Measurements from ENCODE around the gene UBALD2. TPM values are rescaled to one million over a fixed set of nuclear protein-coding genes. Genes with fewer than 3 reads are reported as not detected.
A peak's percentile ranks its signal among the peaks of the same experiment; 100 is the strongest.

UBALD2 gene
- total and polyA plus RNA-seq, 5 donors from 2014 or later = 3.9 to 247 (median 8.5) TPM

GRCh38 chr17:76312735-76313134 is 47.6 kb downstream of the UBALD2 start:
- no peak overlapping the region for H3K27ac ChIP-seq (ENCODE audit: insufficient read depth, low read length, poor library complexity, severe bottlenecking)
- ATAC-seq (ENCODE audit: low read depth in 2 of 2) (no peak), DNase-seq (no peak)
- H3K36me3 Mint-ChIP-seq = peaks cover 37% of the 10 kb centered on the region
- no peak overlapping the region for H3K4me3 Mint-ChIP-seq
- H3K27ac Mint-ChIP-seq = no peak overlapping the region
- H3K27me3 Mint-ChIP-seq = no peaks in the 10 kb centered on the region
- H3K4me1 Mint-ChIP-seq = peaks cover 0 to 6% (median 1%) of the 10 kb centered on the region in 4 donors
- no peaks in the 10 kb centered on the region for H3K4me1 ChIP-seq (ENCODE audit: control insufficient read depth, insufficient read depth, low read length, poor library complexity, severe bottlenecking)
- H3K27me3 ChIP-seq (ENCODE audit: control insufficient read depth, insufficient read depth, low read length) = no peaks in the 10 kb centered on the region
- H3K9me3 ChIP-seq (ENCODE audit: control insufficient read depth in 2 of 2, low read length in 2 of 2) = no peaks in the 10 kb centered on the region
- no peaks in the 10 kb centered on the region for H3K9me3 Mint-ChIP-seq
- no peak overlapping the region for H3K4me3 ChIP-seq (ENCODE audit: low read depth, low read length)
- peaks cover 31% of the 10 kb centered on the region for H3K36me3 ChIP-seq (ENCODE audit: control insufficient read depth, insufficient read depth, low read length)

DNA sequence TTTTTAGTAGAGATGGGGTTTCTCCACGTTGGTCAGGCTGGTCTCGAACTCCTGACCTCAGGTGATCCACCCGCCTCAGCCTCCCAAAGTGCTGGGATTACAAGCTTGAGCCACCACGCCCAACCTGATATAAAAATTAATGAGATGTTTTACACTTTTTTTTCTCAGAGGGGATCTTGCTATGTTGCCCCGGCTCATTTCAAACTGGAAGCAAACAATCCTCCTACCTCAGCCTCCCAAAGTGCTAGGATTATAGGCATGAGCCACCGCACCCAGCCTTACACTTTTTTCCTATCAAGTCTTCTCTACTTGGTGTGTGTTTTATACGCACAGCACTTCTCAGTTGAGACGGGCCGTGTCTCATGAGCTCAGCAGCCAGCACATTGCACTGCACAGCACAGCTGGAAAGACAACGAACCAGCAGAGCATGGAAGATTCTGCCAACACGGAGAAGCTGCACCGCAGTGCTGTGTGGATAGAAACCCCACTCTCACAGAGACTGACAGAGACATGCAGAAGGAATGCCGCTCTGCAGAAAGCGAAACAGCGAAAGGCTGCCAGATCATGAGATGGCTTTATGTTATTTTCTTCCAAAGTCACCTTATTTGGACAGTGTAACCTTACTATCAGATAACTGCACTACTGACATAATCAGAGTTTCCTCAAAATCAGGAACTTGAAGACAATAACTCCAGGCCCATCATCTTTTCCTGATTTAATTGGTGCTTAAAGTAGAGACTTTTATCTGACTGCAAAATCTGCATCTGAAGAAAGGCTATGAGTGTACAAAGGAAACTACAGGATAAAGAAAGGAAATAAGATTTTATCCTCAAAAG is 49.5 kb downstream of the UBALD2 start:
- H3K9me3 ChIP-seq (ENCODE audit: control insufficient read depth in 2 of 2, low read length in 2 of 2) = no peaks in the 10 kb centered on the region
- Mint-ChIP-seq H3K27me3 (no peaks in the 10 kb centered on the region), H3K27ac (peak overlapping the region in 2 of 3 donors; percentile 3 to 40), H3K36me3 (peaks cover 35% of the 10 kb centered on the region), H3K4me1 (peaks cover 0 to 6% (median 1%) of the 10 kb centered on the region in 4 donors), H3K9me3 (no peaks in the 10 kb centered on the region), H3K4me3 (no peak overlapping the region)
- no peak for DNase-seq
- H3K4me1 ChIP-seq (ENCODE audit: control insufficient read depth, insufficient read depth, low read length, poor library complexity, severe bottlenecking) = no peaks in the 10 kb centered on the region
- peaks cover 28% of the 10 kb centered on the region for H3K36me3 ChIP-seq (ENCODE audit: control insufficient read depth, insufficient read depth, low read length)
- no peak overlapping the region for H3K4me3 ChIP-seq (ENCODE audit: low read depth, low read length)
- H3K27ac ChIP-seq (ENCODE audit: insufficient read depth, low read length, poor library complexity, severe bottlenecking) = no peak overlapping the region
- ATAC-seq (ENCODE audit: low read depth in 2 of 2) = no peak
- H3K27me3 ChIP-seq (ENCODE audit: control insufficient read depth, insufficient read depth, low read length) = no peaks in the 10 kb centered on the region

- H3K9me3 ChIP-seq (ENCODE audit: control insufficient read depth in 2 of 2, low read length in 2 of 2) = no peaks in the 10 kb centered on the region
- H3K4me3 ChIP-seq (ENCODE audit: low read depth, low read length) = no peak overlapping the region
- H3K27me3 ChIP-seq (ENCODE audit: control insufficient read depth, insufficient read depth, low read length) = no peaks in the 10 kb centered on the region
- ATAC-seq (ENCODE audit: low read depth in 2 of 2) = no peak
- Mint-ChIP-seq H3K27me3 (no peaks in the 10 kb centered on the region), H3K9me3 (no peaks in the 10 kb centered on the region), H3K4me1 (peaks cover 0 to 6% (median 1%) of the 10 kb centered on the region in 4 donors), H3K4me3 (no peak overlapping the region), H3K36me3 (peaks cover 35% of the 10 kb centered on the region), H3K27ac (peak overlapping the region in 1 of 3 donors; percentile 79)
- H3K27ac ChIP-seq (ENCODE audit: insufficient read depth, low read length, poor library complexity, severe bottlenecking) = no peak overlapping the region
- peaks cover 15% of the 10 kb centered on the region for H3K36me3 ChIP-seq (ENCODE audit: control insufficient read depth, insufficient read depth, low read length)
- H3K4me1 ChIP-seq (ENCODE audit: control insufficient read depth, insufficient read depth, low read length, poor library complexity, severe bottlenecking) = no peaks in the 10 kb centered on the region
- no peak for DNase-seq
These were observed 52.4 kb downstream of the UBALD2 start for GRCh38 chr17:76317535-76317934.

DNA sequence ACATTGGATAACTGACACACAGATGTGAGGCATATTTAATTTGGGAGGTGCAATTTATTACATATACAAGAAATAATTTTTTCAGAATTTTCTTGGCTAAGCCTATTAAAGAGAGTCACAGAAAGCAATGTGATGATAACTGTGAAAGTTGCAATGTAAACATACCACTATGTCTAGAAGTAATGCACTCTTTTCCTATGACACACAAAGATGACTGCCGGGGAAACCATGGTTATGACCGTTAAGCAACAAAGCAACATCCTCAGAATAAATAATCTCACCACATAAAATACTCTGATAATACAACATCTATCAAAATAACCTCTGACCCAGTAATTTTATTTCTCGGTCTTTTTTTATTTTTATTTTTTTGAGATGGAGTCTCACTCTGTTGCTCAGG is 53.4 kb downstream of the UBALD2 start:
- peaks cover 31% of the 10 kb centered on the region for H3K36me3 Mint-ChIP-seq
- no peak for ATAC-seq (ENCODE audit: low read depth in 2 of 2)

More for the DNA sequence above, 53.4 kb downstream of the UBALD2 start:
- Histone ChIP-seq H3K36me3 (ENCODE audit: control insufficient read depth, insufficient read depth, low read length) (peaks cover 5% of the 10 kb centered on the region), H3K9me3 (ENCODE audit: control insufficient read depth in 2 of 2, low read length in 2 of 2) (no peaks in the 10 kb centered on the region), H3K27ac (ENCODE audit: insufficient read depth, low read length, poor library complexity, severe bottlenecking) (no peak overlapping the region), H3K4me3 (ENCODE audit: low read depth, low read length) (no peak overlapping the region), H3K4me1 (ENCODE audit: control insufficient read depth, insufficient read depth, low read length, poor library complexity, severe bottlenecking) (no peaks in the 10 kb centered on the region), H3K27me3 (ENCODE audit: control insufficient read depth, insufficient read depth, low read length) (no peaks in the 10 kb centered on the region)
- H3K27me3 Mint-ChIP-seq = no peaks in the 10 kb centered on the region
- H3K27ac Mint-ChIP-seq = no peak overlapping the region
- no peaks in the 10 kb centered on the region for H3K9me3 Mint-ChIP-seq
- no peak for DNase-seq
- no peak overlapping the region for H3K4me3 Mint-ChIP-seq
- peaks cover 0 to 6% (median 1%) of the 10 kb centered on the region in 4 donors for H3K4me1 Mint-ChIP-seq

Other genes with a start within 250 kb of the UBALD2 start
- 0.15 TPM for gene EVPL, start 238.0 kb upstream of the UBALD2 start, total RNA-seq
- gene EVPL, start 238.0 kb upstream of the UBALD2 start, polyA plus RNA-seq = under 1 TPM in 1 of 4 donors, not detected in 3; 0.05 TPM
- gene SRP68, start 192.8 kb upstream of the UBALD2 start, total RNA-seq = 68.8 TPM
- gene SRP68, start 192.8 kb upstream of the UBALD2 start, polyA plus RNA-seq = 10 to 100 TPM; 71.6 to 81.0 (median 74.5) TPM
- 0.86 TPM for gene GALR2, start 190.6 kb upstream of the UBALD2 start, total RNA-seq
- gene GALR2, start 190.6 kb upstream of the UBALD2 start, polyA plus RNA-seq = under 1 TPM in 2 of 4 donors, not detected in 2; 0.41 to 0.62 TPM
- 0.42 TPM for gene ZACN, start 186.2 kb upstream of the UBALD2 start, total RNA-seq
- 1 to 10 TPM in 1 of 4 donors, under 1 TPM in 3; 0.24 to 2.0 (median 0.62) TPM for gene ZACN, start 186.2 kb upstream of the UBALD2 start, polyA plus RNA-seq
- 105 TPM for gene EXOC7, start 161.6 kb upstream of the UBALD2 start, total RNA-seq
- gene EXOC7, start 161.6 kb upstream of the UBALD2 start, polyA plus RNA-seq = 10 to 100 TPM; 41.3 to 47.6 (median 45.0) TPM
- gene FOXJ1, start 124.1 kb upstream of the UBALD2 start, total RNA-seq = 1.0 TPM
- under 1 TPM in 2 of 4 donors, not detected in 2; 0.14 to 0.24 TPM for gene FOXJ1, start 124.1 kb upstream of the UBALD2 start, polyA plus RNA-seq
- 17.7 TPM for gene RNF157, start 24.9 kb upstream of the UBALD2 start, total RNA-seq
- gene RNF157, start 24.9 kb upstream of the UBALD2 start, polyA plus RNA-seq = 1 to 10 TPM; 3.3 to 5.6 (median 4.3) TPM
- 2.2 TPM for gene QRICH2, start 42.9 kb downstream of the UBALD2 start, total RNA-seq
- under 1 TPM in 1 of 4 donors, not detected in 3; 0.50 TPM for gene QRICH2, start 42.9 kb downstream of the UBALD2 start, polyA plus RNA-seq
- gene PRPSAP1, start 88.6 kb downstream of the UBALD2 start, total RNA-seq = 37.1 TPM
- 10 to 100 TPM; 41.4 to 56.1 (median 54.0) TPM for gene PRPSAP1, start 88.6 kb downstream of the UBALD2 start, polyA plus RNA-seq
- 0.52 TPM for gene SPHK1, start 119.3 kb downstream of the UBALD2 start, total RNA-seq
- gene SPHK1, start 119.3 kb downstream of the UBALD2 start, polyA plus RNA-seq = under 1 TPM in 2 of 4 donors, not detected in 2; 0.09 to 0.12 TPM
- gene UBE2O, start 187.8 kb downstream of the UBALD2 start, total RNA-seq = 34.3 TPM
- 1 to 10 TPM; 3.1 to 9.0 (median 6.4) TPM for gene UBE2O, start 187.8 kb downstream of the UBALD2 start, polyA plus RNA-seq
- gene AANAT, start 202.3 kb downstream of the UBALD2 start, total RNA-seq = not detected
- gene AANAT, start 202.3 kb downstream of the UBALD2 start, polyA plus RNA-seq = not detected
- 23.8 TPM for gene RHBDF2, start 236.1 kb downstream of the UBALD2 start, total RNA-seq
- 1 to 10 TPM; 2.5 to 4.5 (median 3.5) TPM for gene RHBDF2, start 236.1 kb downstream of the UBALD2 start, polyA plus RNA-seq